RWPE2 (cell line): ENCODE data around the gene UBE2R2.
"Not testable (repeated sequence)": the region's sequence is repeated elsewhere in the genome, so short reads cannot be mapped to it uniquely, and the experiment has no call there.

ENCODE experiments used
- ATAC-seq: fragments of 200-7000 bp; cut with Tn5 transposase; 3 replicates; pipeline ENCODE4 v1.9.1; 2021; ENCODE audit warnings: low read depth
- DNase-seq: peaks from one replicate; pipeline ENCODE4 v3.0.0-alpha.2; 2020; ENCODE audit warnings: low spot score
- H3K27ac ChIP-seq: fragments of 450-650 bp; 2 replicates; pipeline ENCODE4 v1.5.1; 2017; ENCODE audit warnings: mild to moderate bottlenecking; ENCODE audit not compliant: poor library complexity, severe bottlenecking
- H3K27me3 ChIP-seq: fragments of 250-450 bp; sonication (Bioruptor Pico); 2 replicates; pipeline ENCODE4 v1.5.1; 2021; ENCODE audit warnings: mild to moderate bottlenecking, moderate library complexity; ENCODE audit not compliant: insufficient read depth, poor library complexity, severe bottlenecking
- H3K36me3 ChIP-seq: fragments of 250-450 bp; sonication (Bioruptor Pico); 2 replicates; pipeline ENCODE4 v1.5.1; 2020; ENCODE audit warnings: low read depth, mild to moderate bottlenecking, moderate library complexity
- H3K4me1 ChIP-seq: fragments of 250-450 bp; sonication (Bioruptor Pico); 2 replicates; pipeline ENCODE4 v1.5.1; 2021; ENCODE audit warnings: mild to moderate bottlenecking, moderate library complexity; ENCODE audit not compliant: insufficient read depth, poor library complexity, severe bottlenecking
- H3K4me3 ChIP-seq: fragments of 250-450 bp; sonication (Bioruptor Pico); 2 replicates; pipeline ENCODE4 v1.5.1; 2021; ENCODE audit warnings: mild to moderate bottlenecking, moderate library complexity; ENCODE audit not compliant: severe bottlenecking
- H3K9me3 ChIP-seq: fragments of 250-450 bp; sonication (Bioruptor Pico); 2 replicates; pipeline ENCODE4 v1.5.1; 2021; ENCODE audit warnings: mild to moderate bottlenecking, moderate library complexity; ENCODE audit not compliant: severe bottlenecking
- TF ChIP-seq, protein P1 (sequence below): fragments of 450-650 bp; IDR thresholded peaks from one replicate; pipeline ENCODE4 v1.5.1; 2017; ENCODE audit warnings: mild to moderate bottlenecking, moderate library complexity; ENCODE audit not compliant: poor library complexity, severe bottlenecking

Gene UBE2R2

DNA sequence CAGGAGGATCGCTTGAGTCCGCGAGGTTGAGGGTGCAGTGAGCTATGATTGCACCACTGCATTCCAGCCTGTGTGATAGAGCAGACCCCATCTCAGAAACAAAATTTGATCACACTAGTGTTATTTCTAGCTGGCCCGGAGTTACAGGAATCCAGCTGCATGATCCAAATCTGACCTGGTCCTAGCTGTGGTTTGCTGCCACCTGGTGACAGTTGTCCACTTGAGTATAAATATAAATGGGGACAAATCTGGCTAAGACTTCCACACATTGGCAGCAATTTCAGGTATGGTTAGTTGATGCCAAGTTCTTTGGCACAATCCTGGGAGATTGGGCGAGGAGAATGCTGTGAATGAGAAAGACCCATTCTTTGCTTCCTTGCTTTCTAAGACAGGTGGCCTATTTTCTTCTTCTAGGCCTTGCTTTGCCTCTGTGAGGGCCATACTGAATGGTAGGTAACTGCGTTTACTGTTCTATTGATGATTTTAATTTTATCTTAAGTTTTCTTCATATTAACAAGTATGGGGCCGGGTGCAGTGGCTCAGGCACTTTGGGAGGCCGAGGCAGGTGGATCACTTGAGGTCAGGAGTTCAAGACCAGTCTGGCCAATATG, 35.4 kb downstream of the UBE2R2 start:
- Histone ChIP-seq H3K27ac (no peak overlapping the region), H3K4me3 (no peak overlapping the region), H3K9me3 (no peaks in the 10 kb centered on the region), H3K36me3 (no peaks in the 10 kb centered on the region), H3K27me3 (no peaks in the 10 kb centered on the region), H3K4me1 (peaks cover 14% of the 10 kb centered on the region)
- ATAC-seq, result peak; percentile 70
- TF ChIP-seq, protein P1, sequence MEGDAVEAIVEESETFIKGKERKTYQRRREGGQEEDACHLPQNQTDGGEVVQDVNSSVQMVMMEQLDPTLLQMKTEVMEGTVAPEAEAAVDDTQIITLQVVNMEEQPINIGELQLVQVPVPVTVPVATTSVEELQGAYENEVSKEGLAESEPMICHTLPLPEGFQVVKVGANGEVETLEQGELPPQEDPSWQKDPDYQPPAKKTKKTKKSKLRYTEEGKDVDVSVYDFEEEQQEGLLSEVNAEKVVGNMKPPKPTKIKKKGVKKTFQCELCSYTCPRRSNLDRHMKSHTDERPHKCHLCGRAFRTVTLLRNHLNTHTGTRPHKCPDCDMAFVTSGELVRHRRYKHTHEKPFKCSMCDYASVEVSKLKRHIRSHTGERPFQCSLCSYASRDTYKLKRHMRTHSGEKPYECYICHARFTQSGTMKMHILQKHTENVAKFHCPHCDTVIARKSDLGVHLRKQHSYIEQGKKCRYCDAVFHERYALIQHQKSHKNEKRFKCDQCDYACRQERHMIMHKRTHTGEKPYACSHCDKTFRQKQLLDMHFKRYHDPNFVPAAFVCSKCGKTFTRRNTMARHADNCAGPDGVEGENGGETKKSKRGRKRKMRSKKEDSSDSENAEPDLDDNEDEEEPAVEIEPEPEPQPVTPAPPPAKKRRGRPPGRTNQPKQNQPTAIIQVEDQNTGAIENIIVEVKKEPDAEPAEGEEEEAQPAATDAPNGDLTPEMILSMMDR, result peak; percentile 81
- no peak for DNase-seq

DNA sequence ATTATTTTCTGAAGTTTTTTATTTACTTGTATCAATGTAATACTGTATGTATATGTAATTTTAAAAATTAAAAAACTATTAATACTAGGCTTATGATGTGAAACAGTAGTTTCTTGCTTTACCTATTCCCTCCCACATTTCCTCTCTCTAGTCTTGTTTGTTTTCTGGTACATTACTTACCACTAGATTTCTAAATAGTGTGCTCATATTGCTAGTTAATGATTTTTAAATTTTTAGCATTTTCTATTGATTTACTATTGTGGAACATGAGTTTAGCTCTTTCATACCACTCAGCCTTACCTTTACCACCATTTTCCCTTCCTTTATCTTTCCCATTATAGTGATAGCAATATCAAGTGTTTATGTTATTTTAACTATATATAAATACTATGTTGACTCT, 39.3 kb downstream of the UBE2R2 start:
- TF ChIP-seq, protein P1, result no peak
- H3K4me1 ChIP-seq, result peaks cover 4% of the 10 kb centered on the region
- H3K4me3 ChIP-seq, result no peak overlapping the region
- H3K9me3 ChIP-seq, result no peaks in the 10 kb centered on the region
- peaks cover 10% of the 10 kb centered on the region for H3K36me3 ChIP-seq
- DNase-seq (no peak), ATAC-seq (no peak)
- no peaks in the 10 kb centered on the region for H3K27me3 ChIP-seq
- no peak overlapping the region for H3K27ac ChIP-seq

DNA sequence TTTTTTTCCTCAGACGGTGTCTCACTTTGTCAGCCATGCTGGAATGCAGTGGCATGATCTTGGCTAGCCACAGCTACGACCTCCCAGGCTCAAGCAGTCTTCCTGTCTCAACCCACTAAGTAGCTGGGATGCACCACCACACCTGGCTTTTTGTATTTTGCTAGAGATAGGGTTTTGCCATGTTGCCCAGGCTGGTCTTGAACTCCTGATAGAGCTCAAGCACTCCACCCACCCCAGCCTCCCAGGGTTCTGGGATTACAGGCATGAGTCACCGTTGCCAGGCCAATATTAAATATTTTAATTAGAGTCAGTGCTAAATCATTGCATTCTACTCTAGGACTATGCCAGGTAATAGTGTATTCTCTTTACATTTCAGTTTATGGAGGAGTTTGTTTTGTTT, 41.5 kb downstream of the UBE2R2 start:
- H3K27me3 ChIP-seq, result no peaks in the 10 kb centered on the region
- H3K27ac ChIP-seq, result no peak overlapping the region
- no peaks in the 10 kb centered on the region for H3K9me3 ChIP-seq
- ATAC-seq (no peak), DNase-seq (no peak)
- no peak overlapping the region for H3K4me3 ChIP-seq
- peaks cover 10% of the 10 kb centered on the region for H3K36me3 ChIP-seq
- TF ChIP-seq, protein P1, result no peak
- no peaks in the 10 kb centered on the region for H3K4me1 ChIP-seq

DNA sequence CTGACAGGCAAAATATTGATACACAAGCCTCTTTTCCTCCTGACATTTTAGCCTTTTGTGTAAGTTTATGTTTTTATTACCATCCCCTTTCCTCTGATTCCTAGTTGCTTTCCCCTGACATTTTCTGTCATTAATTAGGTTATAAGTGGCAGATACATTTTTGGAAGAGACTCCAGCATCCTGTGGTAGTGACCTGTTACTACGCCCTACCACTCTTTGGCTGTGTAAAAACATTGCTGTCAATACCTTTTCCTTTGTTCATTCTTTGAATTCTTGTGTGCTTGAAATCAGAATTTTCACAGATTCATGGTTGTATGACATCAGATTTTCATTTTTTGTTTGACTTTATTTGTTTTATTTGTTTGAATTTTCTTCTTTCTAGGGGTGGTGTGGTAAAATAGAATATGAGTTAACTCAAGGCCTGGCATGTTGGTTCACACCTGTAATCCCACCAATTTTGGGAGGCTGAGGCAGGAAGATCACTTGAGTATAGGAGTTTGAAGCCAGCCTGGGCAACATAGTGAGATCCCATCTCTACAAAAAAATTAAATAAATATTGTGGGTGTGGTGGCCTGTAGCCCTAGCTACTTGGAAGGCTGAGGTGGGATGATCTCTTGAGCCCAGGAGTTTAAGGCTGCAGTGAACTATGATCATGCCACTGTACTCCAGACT, 43.4 kb downstream of the UBE2R2 start:
- peaks cover 14% of the 10 kb centered on the region for H3K36me3 ChIP-seq
- TF ChIP-seq, protein P1, result peak; percentile 5
- ATAC-seq (peak; percentile 50; the same call in 1 of the 3 replicates), DNase-seq (no peak)
- no peaks in the 10 kb centered on the region for H3K4me1 ChIP-seq
- H3K4me3 ChIP-seq, result no peak overlapping the region
- H3K27me3 ChIP-seq, result no peaks in the 10 kb centered on the region
- no peaks in the 10 kb centered on the region for H3K9me3 ChIP-seq
- H3K27ac ChIP-seq, result no peak overlapping the region

DNA sequence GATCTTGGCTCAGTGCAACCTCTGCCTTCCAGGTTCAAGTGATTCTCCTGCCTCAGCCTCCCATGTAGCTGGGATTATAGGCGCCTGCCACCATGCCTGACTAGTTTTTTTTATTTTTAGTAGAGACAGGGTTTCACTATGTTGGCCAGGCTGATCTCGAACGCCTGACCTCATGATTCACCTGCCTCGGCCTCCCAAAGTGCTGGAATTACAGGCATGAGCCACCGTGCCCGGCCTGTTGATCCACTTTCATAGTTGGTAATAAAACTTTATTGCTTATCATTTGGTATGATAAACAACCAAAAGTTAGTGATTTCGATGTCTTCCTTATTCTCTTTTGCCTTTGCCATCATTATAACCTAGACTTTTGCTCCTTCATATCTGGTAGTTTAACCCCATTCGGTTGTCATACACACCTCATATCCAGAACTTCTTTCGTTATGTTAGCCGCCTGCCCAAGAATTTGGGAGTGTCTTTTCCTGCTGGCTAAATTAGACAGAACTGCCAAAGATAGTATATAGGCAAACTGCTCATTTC, 45.0 kb downstream of the UBE2R2 start:
- DNase-seq (no peak), ATAC-seq (no peak)
- H3K27ac ChIP-seq, result no peak overlapping the region
- peaks cover 14% of the 10 kb centered on the region for H3K36me3 ChIP-seq
- H3K4me3 ChIP-seq, result no peak overlapping the region
- H3K27me3 ChIP-seq, result no peaks in the 10 kb centered on the region
- no peaks in the 10 kb centered on the region for H3K4me1 ChIP-seq
- TF ChIP-seq, protein P1, result no peak
- H3K9me3 ChIP-seq, result no peaks in the 10 kb centered on the region

DNA sequence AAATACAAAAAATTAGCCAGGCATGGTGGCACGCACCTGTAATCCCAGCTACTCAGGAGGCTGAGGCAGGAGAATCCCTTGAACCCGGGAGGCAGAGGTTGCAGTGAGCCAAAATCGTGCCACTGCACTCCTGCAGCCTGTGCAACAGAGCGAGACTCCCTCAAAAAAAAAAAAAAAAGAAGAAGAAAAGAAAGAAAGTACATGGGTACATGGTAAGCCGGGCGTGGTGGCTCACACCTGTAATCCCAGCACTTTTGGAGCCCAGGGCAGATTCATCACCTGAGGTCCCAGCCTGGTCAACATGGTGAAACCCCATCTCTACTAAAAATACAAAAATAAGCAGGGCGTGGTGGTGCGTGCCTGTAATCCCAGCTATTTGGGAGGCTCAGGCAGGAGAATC, 46.1 kb downstream of the UBE2R2 start:
- ATAC-seq, H3K27me3 ChIP-seq, H3K9me3 ChIP-seq, H3K27ac ChIP-seq, H3K4me3 ChIP-seq, H3K4me1 ChIP-seq, DNase-seq: not testable (repeated sequence)
- peaks cover 11% of the 10 kb centered on the region for H3K36me3 ChIP-seq
